HCT116 (cell line): ENCODE data around the gene TLK1. TPM values are rescaled to one million over a fixed set of nuclear protein-coding genes. Genes with fewer than 3 reads are reported as not detected.

ENCODE experiments used
- ATAC-seq: fragments of 200-7000 bp; cut with Tn5 transposase; 2 replicates; pipeline ENCODE4 v1.9.1; 2020; ENCODE audit warnings: mild to moderate bottlenecking, moderate library complexity
- BruUV-seq: library from RNA; stranded (reverse); fragments of 400-500 nt; replicated peaks from 2 replicates; lab custom pipeline; 2021; lab: Mats Ljungman, UMichigan
- CTCF ChIA-PET: fragments of 300-600 bp; sonication (Branson Sonifier 250); formaldehyde crosslinking; loops from one replicate; lab custom pipeline; 2021; ENCODE audit warnings: antibody characterized with exemption; lab: Charles Lee
- POLR2A ChIA-PET: fragments of 300-600, 350-600 bp; sonication (Branson Sonifier 250); formaldehyde crosslinking; loops from one replicate; lab custom pipeline; 2021; ENCODE audit warnings: antibody characterized with exemption; lab: Charles Lee
- RAD21 ChIA-PET, 2 experiments: fragments of 300-600 bp; sonication (Branson Sonifier 250); formaldehyde crosslinking; loops; one replicate each; lab custom pipeline; 2023; ENCODE audit warnings: low total read pairs in 2 of 2; ENCODE audit not compliant: uncharacterized antibody in 2 of 2, unreplicated experiment in 2 of 2, low non-redundant PET in 1 of 2; lab: Charles Lee
- DNase-seq: peaks from one replicate; pipeline ENCODE4 v3.0.0-alpha.2; 2010; ENCODE audit warnings: low read depth, low spot score
- H2AFZ ChIP-seq: fragments of 200-600 bp; shearing (Covaris generic), sonication (generic); 2 replicates; pipeline ENCODE4 v1.6.1; 2017; ENCODE audit warnings: low read depth, mixed run types, mixed read lengths, antibody characterized with exemption, low read length; ENCODE audit not compliant: poor library complexity, severe bottlenecking
- H3K27ac ChIP-seq: 2 replicates; pipeline ENCODE4 v1.5.1; 2012; ENCODE audit warnings: low read depth, low read length
- H3K27me3 ChIP-seq: fragments of 200-600 bp; sonication (generic); 2 replicates; pipeline ENCODE4 v1.6.1; 2016; ENCODE audit warnings: mixed run types, low read length, mixed read lengths; ENCODE audit not compliant: insufficient read depth
- H3K36me3 ChIP-seq, 2 experiments: fragments of 200-500 bp in 1 of 2; fragments of 200-600 bp in 1 of 2; sonication (Bioruptor generic) in 1 of 2; sonication (generic) in 1 of 2; 2 replicates each; pipeline versions ENCODE4 v1.5.1 to v1.6.1; 2014 to 2016; ENCODE audit warnings: low read length in 2 of 2, inconsistent platforms in 1 of 2, mixed read lengths in 1 of 2, mixed run types in 1 of 2; ENCODE audit not compliant: insufficient read depth in 2 of 2, control insufficient read depth in 1 of 2
- H3K4me1 ChIP-seq, 2 experiments: fragments of 200-600 bp in 1 of 2; sonication (generic) in 1 of 2; 2 replicates each; pipeline versions ENCODE4 v1.5.1 to v1.6.1; 2012 to 2017; ENCODE audit warnings: low read length in 2 of 2, inconsistent platforms in 1 of 2, mild to moderate bottlenecking in 1 of 2, mixed read lengths in 1 of 2, mixed run types in 1 of 2, moderate library complexity in 1 of 2; ENCODE audit not compliant: insufficient read depth in 2 of 2, control insufficient read depth in 1 of 2
- H3K4me2 ChIP-seq: fragments of 200-600 bp; sonication (generic); 2 replicates; pipeline ENCODE4 v1.6.1; 2017; ENCODE audit warnings: mixed run types, low read length, mixed read lengths
- H3K4me3 ChIP-seq, 2 experiments: fragments of 200-600 bp in 1 of 2; sonication (generic) in 1 of 2; replicated peaks in 1 of 2; 2 replicates each; pipeline ENCODE4 v1.5.1; 2011 to 2016; ENCODE audit warnings: low read length in 2 of 2, control low read depth in 1 of 2, low read depth in 1 of 2, mild to moderate bottlenecking in 1 of 2, mixed read lengths in 1 of 2, mixed run types in 1 of 2
- H3K79me2 ChIP-seq: fragments of 200-600 bp; sonication (generic); 2 replicates; pipeline ENCODE4 v1.6.1; 2017; ENCODE audit warnings: mild to moderate bottlenecking, mixed run types, low read length, moderate library complexity, mixed read lengths; ENCODE audit not compliant: insufficient read depth
- H3K9ac ChIP-seq: fragments of 200-600 bp; sonication (generic); 2 replicates; pipeline ENCODE4 v1.6.1; 2016; ENCODE audit warnings: low read length, mixed read lengths
- H3K9me2 ChIP-seq: fragments of 200-600 bp; sonication (generic), shearing (Covaris generic); 2 replicates; pipeline ENCODE4 v1.6.1; 2017; ENCODE audit warnings: mixed run types, mild to moderate bottlenecking, moderate library complexity; ENCODE audit not compliant: insufficient read depth
- H3K9me3 ChIP-seq, 2 experiments: fragments of 200-500 bp in 1 of 2; fragments of 200-600 bp in 1 of 2; sonication (Bioruptor generic) in 1 of 2; sonication (generic) in 1 of 2; 2 replicates each; pipeline ENCODE4 v1.6.1; 2014 to 2017; ENCODE audit warnings: low read length in 2 of 2, mixed read lengths in 2 of 2, inconsistent platforms in 1 of 2, low read depth in 1 of 2, mild to moderate bottlenecking in 1 of 2, mixed run types in 1 of 2, moderate library complexity in 1 of 2; ENCODE audit not compliant: control insufficient read depth in 1 of 2, insufficient read depth in 1 of 2
- H4K20me1 ChIP-seq: fragments of 200-600 bp; sonication (generic), shearing (Covaris generic); 2 replicates; pipeline ENCODE4 v1.6.1; 2017; ENCODE audit warnings: mixed run types, mild to moderate bottlenecking, moderate library complexity; ENCODE audit not compliant: insufficient read depth
- POLR2AphosphoS5 ChIP-seq: IDR thresholded peaks from 2 replicates; pipeline ENCODE4 v1.6.1; 2011; ENCODE audit warnings: mild to moderate bottlenecking, low read depth, low read length, moderate library complexity
- RAD21 ChIP-seq: IDR thresholded peaks from 2 replicates; pipeline ENCODE4 v1.6.1; 2012; ENCODE audit warnings: low read depth, mild to moderate bottlenecking
- intact Hi-C: fragments of 100-400 bp; cut with micrococcal nuclease; formaldehyde crosslinking; loops from 2 replicates; pipeline ENCODE4 v1.10.0; 2022
- total RNA-seq: library from RNA; stranded (reverse); gene quantifications from one replicate; pipeline ENCODE4 v1.2.1, GENCODE V29; 2021; ENCODE audit not compliant: unreplicated experiment
- TF ChIP-seq, protein P1 (sequence below), 3 experiments: fragments of 200-600 bp in 1 of 3; sonication (generic) in 1 of 3; IDR thresholded peaks in 2 of 3; conservative IDR thresholded peaks in 1 of 3; 2 replicates each; pipeline ENCODE4 v1.5.1; 2012 to 2017; ENCODE audit warnings: low read depth in 2 of 3, low read length in 2 of 3, antibody characterized with exemption in 1 of 3, borderline replicate concordance in 1 of 3, control low read depth in 1 of 3, mild to moderate bottlenecking in 1 of 3, mixed read lengths in 1 of 3, mixed run types in 1 of 3, moderate library complexity in 1 of 3; ENCODE audit not compliant: insufficient read depth in 1 of 3

The TLK1 gene
- total RNA-seq, 1 experiment from 2014 or later, result 57.7 TPM

DNA sequence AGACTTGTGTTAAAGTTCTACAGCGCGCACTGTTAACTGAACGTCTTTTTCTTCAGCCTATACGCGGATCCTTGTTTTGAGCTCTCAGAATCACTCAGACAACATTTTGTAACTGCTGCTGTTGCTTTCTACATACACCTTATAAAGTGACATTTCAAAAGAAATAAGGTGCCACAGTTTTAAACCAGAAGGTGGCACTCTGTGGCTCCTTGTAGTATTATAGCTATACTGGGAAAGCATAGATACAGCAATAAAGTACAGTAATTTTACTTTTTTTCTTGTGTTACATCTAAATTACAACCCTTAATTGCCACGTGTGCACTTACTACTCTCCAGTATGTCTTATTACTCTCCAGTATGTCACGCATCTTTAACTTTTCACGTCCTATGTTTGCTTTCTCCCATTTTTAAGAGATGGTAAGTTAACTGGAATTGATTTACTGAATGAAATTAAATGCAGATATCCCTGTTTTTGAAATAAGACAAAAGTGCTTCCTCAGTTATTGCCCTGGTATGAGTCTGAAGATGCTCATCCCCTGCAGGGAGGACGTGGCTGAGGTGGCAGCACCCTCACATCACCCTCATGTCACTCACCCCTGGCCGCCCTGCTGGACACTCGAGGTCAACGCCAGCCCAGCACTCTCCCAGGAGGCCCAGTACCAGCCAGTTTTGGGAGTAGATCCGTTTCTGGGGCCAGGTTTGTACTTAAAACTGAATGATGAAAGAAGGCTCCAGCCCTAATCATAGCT, 193.9 kb downstream of the TLK1 start:
- intact Hi-C loops, result no loop called here
- DNase-seq (no peak), ATAC-seq (peak; percentile 88)
- Histone ChIP-seq H3K27me3 (no peaks in the 10 kb centered on the region), H3K79me2 (no peaks in the 10 kb centered on the region), H3K4me1 (no peaks in the 10 kb centered on the region), H3K4me2 (no peak overlapping the region), H4K20me1 (no peaks in the 10 kb centered on the region), H3K27ac (no peak overlapping the region), H3K36me3 (peaks cover 18 to 32% of the 10 kb centered on the region in 2 experiments), H3K9me3 (no peaks in the 10 kb centered on the region), H2AFZ (no peak overlapping the region), H3K9ac (no peak overlapping the region), H3K4me3 (no peak overlapping the region), H3K9me2 (no peaks in the 10 kb centered on the region)
- CTCF ChIA-PET, result interaction anchor here (0.9 to 1.6 kb wide), 4 partner anchors 8 to 606 kb away, joined by 3 to 4 read pairs (median 4); partner anchors contain the start of gene GORASP2
- TF ChIP-seq RAD21 (peak; percentile 19; the same call in 1 of the 2 replicates), POLR2AphosphoS5 (no peak)
- TF ChIP-seq, protein P1, sequence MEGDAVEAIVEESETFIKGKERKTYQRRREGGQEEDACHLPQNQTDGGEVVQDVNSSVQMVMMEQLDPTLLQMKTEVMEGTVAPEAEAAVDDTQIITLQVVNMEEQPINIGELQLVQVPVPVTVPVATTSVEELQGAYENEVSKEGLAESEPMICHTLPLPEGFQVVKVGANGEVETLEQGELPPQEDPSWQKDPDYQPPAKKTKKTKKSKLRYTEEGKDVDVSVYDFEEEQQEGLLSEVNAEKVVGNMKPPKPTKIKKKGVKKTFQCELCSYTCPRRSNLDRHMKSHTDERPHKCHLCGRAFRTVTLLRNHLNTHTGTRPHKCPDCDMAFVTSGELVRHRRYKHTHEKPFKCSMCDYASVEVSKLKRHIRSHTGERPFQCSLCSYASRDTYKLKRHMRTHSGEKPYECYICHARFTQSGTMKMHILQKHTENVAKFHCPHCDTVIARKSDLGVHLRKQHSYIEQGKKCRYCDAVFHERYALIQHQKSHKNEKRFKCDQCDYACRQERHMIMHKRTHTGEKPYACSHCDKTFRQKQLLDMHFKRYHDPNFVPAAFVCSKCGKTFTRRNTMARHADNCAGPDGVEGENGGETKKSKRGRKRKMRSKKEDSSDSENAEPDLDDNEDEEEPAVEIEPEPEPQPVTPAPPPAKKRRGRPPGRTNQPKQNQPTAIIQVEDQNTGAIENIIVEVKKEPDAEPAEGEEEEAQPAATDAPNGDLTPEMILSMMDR (IDR thresholded peaks at IDR 0.05 in 2 of 3, conservative IDR thresholded peaks at IDR 0.05 in 1 of 3; ENCODE audit: borderline replicate concordance in 1 of 3, insufficient read depth in 1 of 3, low read depth in 2 of 3, low read length in 2 of 3), result peak; percentile 26 to 50 (median 42); a peak in 5 of 6 replicates
- no TSS peak for BruUV-seq
- POLR2A ChIA-PET, result no interaction called here
- RAD21 ChIA-PET, result no interaction called here
